GM10847 (cell line): ENCODE measurements around the gene DHFR2.

Source experiments
- POLR2A ChIP-seq: IDR thresholded peaks from 2 replicates; pipeline ENCODE4 v1.6.1; 2011; ENCODE audit not compliant: insufficient read length; ENCODE audit errors: extremely low read depth

The DHFR2 gene

DNA sequence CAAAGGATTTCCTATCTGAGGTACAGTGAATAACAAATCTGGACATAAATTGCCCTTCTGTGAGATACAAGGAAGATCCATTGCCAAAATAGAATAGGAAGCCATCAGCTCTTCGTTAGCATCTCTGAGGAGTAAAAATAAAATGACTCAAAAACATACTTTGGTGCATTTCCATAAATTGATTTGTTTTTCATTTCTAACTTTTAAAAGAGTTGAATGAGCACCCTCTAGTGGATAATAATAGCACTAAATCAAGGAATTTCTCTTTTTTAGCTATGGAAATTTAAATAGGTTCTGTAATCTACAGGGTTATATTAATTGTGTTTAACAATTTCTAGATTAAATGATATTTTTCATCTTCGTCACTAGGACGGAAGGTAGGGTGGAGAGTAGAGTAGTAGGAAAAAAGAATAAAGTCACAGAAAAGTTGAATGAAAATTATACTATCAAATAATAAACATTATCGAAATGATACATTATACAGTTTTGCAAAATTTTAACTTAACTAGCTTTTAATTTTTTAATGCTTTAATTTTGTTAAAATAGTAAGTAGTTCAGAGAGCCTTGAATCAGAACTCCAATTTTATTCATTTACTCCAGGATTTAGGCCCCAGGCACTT is 6.6 kb upstream of the DHFR2 start:
- no peak for TF ChIP-seq POLR2A

DNA sequence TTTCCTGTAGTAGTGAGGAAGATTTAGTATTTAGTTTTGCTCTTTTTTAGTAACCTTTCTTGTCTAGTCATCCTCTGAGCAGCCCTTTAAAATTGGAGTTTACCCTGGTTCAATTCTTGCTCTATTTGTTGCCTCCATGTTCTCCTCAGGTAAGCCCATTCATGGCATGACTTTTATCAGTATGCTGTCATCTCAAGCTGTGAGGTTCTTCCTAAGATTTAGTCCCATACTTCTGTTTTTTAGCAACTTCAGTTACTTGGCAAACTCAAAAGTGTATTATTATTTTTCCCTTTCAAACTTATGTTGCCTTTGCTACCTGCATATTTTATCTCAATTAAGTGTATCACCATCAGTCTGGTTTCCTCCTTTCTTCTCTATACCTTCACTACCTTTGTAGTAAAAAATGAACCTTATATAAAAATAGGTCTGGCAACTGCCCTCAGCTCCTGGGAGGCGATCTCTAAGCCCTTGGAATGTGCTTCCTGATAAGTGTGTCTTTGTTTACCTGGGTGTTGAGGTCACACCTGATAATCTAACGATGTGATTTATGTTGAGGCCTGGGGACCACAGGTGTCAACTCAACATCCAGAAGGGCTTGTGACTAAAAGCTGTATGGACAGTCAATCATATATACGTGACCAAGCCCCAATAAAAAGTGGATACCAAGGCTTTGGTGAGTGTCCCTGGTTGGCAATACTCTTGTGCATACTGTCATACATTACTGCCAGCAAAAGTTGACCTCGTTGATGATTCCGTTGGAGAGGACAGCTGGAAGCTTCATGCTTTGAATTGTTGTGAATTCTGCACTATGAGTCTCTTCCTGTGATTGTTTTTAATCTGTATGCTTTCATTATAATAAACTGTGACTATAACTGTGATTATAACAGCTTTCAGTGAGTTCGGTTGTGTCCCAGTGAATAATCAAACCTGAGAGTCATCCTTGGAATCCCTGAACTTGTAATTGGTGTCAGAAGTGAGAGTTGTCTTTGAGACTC is 4.1 kb upstream of the DHFR2 start:
- no peak for TF ChIP-seq POLR2A

DNA sequence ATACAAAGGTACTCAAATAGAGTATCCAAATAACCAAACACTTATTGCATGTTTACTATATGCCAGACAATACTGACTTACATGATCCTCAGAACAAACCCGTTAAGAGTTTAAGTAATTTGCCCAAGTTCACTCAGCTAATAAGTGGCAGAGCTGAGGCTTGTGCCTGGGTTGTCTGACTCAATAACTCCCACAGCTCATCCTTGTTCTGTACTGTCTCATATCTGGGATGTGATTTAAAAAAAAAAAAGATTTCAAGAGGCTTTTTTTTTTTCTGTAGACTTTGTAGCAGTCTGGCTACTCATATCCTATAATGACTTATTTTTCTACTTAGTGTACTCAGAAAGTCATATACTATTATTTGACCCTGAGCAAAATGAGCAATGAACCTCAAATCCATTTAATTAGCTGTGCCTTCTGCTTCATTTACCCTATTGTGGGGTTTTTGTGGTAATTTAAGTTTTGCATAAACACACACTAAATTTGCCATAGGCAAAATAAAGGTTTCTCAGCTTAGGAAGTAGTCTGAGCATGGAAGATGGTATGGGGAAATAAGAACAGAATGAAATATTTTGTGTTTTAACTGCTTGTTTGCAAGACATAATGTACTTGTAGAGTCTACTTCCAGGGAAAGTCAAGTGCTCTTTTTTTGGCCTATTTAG is 3.2 kb upstream of the DHFR2 start:
- TF ChIP-seq POLR2A, result no peak

DNA sequence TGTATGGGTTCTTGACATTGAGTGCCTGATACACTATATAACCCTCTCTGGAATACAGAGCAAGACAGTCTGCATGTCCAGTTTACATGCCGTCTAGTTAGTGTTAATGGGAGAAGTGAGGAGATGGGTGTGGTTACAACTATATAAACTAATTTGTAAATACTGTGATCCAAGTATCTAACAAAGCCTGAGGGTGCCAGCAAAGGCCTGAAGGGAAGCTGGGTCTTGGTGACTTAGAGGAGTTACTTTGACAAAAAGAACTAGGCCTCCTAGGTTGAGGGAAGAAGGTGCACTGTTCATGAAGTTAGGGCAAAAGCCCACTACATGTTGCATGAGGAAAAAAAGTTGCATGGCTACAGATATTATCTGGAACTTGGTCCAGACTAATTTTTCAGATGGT is 2.4 kb upstream of the DHFR2 start:
- no peak for TF ChIP-seq POLR2A

DNA sequence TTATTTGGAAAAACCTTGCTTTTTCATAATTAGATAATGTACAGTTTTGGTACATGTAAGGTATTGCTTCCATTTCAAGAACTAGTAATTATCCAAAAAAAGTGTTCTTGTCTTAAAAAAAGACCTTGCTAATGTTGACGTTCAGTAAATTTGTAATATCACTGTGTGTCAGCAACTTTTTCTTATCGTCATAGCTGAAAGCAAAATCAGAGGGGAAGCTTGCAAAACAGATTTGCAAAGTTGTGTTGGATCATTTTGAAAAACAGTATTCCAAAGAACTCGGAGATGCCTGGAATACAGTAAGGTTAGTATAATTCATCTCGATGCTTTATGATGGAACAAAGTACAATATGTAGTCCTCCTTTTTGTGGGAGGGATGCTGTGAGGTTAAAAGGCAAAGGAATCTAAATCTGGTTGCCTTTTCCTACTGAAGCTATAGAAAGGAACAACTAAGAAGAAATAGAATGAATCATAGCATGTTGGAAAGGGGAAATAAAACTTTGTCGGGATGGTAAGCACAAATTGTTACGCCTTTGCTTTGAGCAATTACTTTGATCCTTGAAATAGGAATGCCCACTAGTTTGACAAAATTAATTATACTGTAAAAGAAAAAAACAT is 1.6 kb upstream of the DHFR2 start:
- no peak for TF ChIP-seq POLR2A

DNA sequence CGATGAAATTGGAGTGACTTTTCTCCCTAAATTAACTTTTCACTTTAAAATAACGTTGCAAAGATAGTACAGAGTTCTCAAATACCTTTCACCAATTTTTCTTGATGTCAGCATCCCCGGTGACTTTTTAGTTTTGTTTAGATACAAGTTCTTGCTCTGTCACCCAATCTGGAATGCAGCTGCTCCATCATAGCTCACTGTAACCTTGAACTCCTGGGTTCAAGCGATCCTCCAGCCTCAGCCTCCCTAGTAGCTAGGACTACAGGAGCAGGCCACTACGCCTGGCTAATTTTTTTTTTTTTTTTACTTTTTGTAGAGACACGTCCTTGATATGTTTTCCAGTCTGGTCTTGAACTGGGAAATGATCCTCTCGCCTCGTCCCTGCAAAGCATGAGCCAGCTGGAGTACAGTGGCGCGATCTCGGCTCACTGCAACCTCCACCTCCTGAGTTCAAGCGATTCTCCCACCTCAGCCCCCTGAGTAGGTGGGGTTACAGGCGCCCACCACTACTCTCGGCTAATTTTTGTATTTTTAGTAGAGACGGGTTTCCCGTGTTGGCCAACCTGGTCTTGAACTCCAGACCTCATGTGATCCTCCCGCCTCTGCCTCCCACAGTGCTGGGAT is 892 bp upstream of the DHFR2 start:
- no peak for TF ChIP-seq POLR2A

DNA sequence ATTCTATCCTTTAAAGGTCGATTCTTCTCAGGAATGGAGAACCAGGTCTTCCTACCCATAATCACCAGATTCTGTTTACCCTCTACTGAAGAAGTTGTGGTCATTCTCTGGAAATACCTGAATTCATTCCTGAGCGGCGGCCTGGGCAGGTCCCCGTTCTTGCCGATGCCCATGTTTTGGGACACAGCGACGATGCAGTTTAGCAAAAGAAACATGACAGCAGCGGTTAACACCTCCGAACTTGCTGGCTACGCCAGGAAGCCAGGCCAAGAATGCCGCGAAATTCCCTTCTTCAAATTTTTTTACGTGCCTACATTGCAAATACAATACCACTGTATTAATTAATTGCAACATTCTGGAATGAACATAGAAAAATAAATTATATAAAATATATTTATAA is 1.4 kb downstream of the DHFR2 start:
- no peak for TF ChIP-seq POLR2A

DNA sequence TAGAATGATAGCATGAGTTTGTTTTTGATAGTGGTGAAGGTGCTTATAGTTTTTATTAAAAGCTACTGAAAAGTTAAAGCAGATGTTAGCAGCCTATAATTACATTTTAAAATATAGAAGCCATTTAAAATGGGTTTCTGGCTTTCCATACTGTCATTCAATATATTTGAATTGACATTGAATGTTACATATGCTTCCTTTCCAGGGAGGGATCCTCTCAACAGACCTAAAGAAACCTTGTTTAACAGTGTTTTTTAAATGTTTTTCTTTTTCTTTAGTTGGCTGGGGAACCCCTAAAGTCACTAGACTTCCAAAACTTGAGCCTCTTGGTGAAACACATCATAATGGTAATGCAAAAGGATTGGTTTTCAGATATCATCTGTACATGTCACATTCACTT is 12.2 kb downstream of the DHFR2 start:
- no peak for TF ChIP-seq POLR2A

DNA sequence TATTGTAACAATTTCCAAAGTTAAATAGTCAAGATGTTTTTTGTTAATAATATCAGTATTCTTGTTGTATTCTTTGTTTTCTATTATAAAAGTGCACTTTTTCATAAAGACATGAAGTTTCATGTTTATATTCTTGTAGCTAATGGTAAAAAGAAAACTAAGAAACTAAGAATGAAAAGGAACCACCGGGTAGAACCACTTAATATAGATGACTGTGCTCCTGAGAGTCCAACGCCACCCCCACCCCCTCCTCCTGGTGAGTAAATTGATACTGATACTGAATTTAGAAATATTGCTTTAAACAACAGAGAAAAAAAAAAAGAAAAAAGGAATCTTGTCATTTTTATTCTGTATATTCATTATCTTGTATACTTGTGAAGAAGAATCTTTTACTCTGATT is 13.4 kb downstream of the DHFR2 start:
- TF ChIP-seq POLR2A, result no peak

DNA sequence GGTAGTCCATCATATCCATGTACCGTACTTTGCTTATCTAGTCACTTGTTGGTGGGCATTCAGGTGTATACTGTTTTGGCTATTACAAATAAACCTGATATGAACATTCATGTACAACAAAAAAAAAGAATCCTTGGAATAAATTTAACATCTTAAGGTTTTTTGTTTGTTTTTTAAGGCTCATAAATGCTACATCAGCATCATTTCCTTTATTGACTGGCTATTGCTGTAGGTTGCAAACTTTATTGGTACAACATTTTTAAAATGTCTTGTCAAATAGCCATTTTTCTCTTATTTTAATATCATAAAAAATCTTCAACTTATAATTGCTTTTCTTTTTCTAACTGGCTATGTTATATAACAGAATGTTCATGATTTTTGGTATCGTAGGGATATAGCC is 16.2 kb downstream of the DHFR2 start:
- TF ChIP-seq POLR2A, result no peak

DNA sequence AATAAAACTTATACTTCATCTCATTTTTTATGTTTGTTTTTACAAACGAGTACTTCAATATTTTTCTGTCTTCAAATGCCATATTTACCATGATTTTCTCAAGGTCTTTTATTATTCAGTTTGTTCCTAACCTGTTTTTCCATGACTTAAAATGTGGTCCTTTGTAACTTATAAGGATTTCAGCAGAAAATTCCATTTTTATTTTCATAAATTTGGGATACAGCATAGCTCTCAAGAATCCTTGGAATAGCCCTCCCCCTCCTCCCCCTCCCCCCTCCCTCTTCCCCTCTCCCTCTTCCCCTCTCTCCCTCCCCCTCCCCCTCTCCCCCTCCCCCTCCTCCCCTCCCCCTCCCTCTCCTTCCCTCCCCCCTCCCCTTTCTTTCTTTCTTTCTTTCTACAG is 19.4 kb downstream of the DHFR2 start:
- no peak for TF ChIP-seq POLR2A

DNA sequence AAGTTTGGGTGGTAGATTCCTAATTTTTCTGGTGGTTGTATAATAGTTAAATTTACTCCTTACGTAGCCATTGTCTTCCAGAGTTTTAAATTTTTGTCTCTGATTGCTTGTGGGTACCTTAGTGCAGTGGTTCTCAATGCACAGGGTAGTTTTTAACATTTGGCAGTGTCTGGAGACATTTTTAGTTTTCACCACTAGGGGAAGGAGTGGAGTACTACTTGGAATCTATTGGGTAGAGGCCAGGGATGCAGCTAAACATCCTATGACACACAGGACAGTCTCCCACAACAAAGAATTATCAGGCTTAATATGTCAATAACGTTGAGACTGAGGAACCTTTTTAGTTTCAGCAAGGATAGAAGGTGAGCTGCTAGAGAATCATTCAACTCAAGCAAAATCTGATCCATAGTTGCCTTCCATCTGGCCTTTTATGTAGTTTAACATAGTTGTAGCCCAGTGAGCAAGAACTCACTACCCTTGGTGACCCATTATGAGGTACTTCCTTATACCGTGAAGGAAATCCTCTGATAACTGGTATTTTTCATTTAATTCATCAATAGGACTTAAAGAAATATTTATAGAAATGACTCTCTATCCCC is 25.7 kb downstream of the DHFR2 start:
- TF ChIP-seq POLR2A, result no peak

DNA sequence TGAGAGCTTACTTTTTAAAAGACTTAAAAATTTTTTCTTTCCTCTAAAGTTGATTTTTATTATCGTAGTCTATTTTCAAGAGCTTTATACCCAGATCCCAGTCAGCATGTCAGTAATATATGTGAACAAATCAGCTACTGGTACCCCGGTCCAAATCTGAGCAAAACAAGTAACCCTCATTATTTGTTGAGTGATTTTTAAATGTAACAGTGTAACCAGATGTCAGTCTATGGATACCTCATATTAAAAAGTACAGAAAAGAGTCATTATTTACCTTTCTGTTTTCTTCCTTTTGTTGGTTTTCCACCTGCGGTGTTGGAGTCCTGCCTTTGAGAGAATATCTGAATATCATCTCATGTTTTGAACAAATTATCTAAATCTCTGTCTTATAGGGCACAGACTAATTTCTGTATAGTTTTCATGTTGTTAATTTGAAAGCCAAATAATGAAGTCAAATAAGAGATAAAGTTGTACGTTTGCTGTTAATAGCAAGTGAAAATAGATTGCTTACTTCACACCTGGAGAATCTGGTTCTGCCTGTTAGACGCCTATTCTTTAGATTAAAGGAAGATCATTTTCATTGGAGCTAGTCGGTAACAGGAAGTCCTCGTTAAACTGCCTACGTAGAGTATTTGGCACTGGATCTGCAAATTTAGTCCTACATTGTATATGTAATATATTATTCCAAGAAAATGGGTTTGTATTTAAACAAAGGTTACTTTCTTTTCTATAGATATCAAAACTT is 34.5 kb downstream of the DHFR2 start, which contains the start of gene STX19:
STX19 (minus strand) TSS at position 505 of the 745 bp plus-strand sequence. CDS start 13,328 bp downstream, outside the sequence.
- TF ChIP-seq POLR2A, result no peak

DNA sequence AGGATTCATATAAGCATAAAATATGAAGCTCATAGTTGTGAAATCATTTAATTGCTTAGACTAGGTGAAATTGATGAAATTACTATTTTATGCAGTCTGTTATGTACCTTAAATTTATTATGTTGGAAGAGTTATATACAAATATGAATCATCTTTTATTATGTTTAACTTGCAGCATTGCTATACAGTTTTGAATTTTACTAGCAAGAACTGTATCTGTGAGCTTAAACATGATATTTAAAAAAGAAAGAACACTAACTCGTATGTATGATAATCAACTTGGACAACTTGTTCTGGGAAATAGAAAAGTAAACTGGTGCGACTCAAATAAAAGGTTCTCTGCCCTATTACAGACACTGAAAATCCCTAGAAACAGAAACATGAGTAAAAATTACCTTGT is 36.1 kb downstream of the DHFR2 start:
- TF ChIP-seq POLR2A, result no peak
